Stimulated activated CD8-positive, alpha-beta memory T cell treated with anti-CD3 and anti-CD28 coated beads, Interleukin-12 subunit alpha, Interleukin-12 subunit beta, amount 100 ng/mL, for 1 hour (primary cell): ENCODE data around the gene SYCE1L.
A peak's percentile ranks its signal among the peaks of the same experiment; 100 is the strongest.
"Not testable (repeated sequence)": the region's sequence is repeated elsewhere in the genome, so short reads cannot be mapped to it uniquely, and the experiment has no call there.

Experiments
- DNase-seq: peaks from one replicate; pipeline ENCODE4 v3.0.0-alpha.2; 2020; ENCODE audit warnings: low read depth

The SYCE1L gene

GRCh38 chr16:77199211-77199610, at the start of gene SYCE1L:
Gene SYCE1L, plus strand, starts transcription at chr16:77199408. Its CDS starts 44 bp downstream, at chr16:77199452.
- no peak for DNase-seq

DNA sequence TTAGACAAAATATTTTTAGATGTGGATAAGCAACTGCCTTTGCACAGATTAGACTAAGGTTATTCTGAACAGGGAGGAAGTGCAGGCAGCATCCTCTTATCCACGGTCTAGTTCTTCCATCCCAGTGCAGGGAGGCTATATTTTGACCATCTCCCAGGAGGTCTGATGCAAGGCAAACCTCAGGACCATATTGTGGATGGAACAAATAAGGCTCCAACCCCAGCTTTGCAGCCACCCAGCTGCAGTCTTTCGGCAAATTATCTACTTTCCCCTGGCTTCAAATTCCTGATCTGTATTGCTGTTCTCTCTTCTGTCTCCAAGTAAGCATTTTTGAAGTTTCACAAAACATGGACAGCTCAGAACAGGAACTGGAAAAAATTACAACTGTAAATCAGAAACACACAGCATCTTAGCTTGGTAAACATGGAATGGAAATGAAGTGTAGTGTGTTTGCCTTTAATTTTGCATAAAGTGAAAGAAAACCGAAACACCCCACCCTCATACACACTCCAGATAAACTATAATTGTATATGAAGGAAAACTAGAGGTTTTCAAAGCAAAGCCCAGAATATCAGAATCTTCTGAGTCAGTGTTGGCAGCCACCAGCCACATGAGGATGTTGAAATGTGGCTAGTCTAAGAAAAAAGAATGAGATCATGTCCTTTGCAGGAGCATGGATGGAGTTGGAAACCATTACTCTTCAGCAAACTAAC, 41.7 kb upstream of the SYCE1L start:
- DNase-seq: no peak

DNA sequence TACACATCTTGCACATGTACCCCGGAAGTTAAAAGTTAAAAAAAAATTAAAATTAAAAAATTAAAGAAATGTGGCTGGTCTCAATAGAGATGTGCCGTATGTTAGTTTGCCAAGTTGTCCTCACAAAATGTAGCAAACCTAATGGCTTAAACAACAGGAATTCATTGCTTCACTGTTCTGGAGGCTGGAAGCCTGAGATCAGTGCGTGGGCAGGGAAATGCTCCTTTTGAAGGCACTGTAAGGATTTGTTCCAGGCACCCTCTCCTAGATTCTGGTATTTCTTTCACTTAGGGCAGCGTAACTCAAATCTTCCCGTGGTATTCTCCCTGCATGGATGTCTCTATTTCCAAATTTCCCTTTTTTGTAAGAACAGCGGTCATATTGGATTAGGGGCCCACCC, 40.9 kb upstream of the SYCE1L start:
- no peak for DNase-seq

DNA sequence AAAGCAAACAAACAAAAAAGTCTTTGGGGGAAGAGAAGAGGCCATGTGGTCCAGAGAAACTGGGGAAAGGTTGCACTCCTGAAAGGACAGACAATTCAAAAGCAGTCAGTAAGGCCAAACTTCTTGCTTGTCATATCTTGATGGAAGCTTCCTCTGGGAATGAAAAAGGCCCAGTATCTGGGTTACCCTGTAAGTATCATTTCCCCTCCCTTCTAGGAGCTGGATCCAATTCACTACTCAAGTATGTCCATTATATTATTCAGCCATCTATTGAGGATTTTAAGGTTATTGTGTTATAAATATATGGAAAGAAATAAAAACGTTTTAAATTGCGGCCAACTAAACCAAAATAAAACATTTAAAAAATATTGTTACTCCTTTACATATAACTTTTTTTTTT, 34.2 kb upstream of the SYCE1L start:
- no peak for DNase-seq

DNA sequence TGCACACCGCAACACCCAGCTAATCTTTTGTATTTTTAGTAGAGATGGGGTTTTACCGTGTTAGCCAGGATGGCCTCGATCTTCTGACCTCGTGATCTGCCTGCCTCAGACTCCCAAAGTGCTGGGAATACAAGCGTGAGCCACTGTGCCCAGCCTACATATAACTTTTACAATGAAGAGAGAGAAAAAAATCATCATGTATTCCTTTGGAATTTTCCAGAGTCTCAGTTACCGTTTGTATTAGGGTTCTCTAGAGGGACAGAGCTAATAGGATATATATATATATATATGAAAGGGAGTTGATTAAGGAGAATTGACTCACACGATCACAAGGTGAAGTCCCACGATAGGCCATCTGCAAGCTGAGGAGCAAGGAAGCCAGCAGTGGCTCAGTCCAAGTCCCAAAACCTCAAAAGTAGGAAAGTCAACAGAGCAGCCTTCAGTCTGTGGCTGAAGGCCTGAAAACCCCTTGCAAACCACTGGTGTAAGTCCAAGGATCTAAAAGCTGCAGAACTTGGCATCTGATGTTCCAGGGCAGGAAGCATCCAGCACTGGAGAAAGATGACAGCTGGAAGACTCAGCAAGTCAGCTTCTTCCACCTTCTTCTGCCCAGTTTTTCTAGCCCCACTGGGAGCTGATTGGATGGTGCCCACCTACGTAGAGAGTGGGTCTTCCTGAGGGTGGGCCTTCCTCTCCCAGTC, 33.5 kb upstream of the SYCE1L start:
- not testable (repeated sequence) for DNase-seq

DNA sequence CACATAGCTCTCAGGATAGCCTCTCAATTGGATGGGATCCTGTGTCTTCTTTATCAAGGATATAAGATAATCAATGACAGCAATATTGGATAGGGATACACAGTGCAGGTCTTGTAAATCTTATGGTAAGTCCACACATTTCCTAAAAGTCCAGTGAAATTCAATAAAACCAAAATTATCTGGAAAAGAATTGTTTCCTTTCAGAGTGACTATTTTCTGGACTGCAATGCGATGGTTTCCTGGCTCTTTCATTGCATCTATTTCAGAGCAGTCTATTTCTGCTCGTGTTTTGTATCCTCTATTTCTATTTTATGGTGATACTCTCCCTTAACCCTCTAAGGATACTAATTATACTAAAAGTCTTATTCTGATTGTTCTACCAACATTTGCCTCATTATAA, 32.5 kb upstream of the SYCE1L start:
- no peak for DNase-seq

DNA sequence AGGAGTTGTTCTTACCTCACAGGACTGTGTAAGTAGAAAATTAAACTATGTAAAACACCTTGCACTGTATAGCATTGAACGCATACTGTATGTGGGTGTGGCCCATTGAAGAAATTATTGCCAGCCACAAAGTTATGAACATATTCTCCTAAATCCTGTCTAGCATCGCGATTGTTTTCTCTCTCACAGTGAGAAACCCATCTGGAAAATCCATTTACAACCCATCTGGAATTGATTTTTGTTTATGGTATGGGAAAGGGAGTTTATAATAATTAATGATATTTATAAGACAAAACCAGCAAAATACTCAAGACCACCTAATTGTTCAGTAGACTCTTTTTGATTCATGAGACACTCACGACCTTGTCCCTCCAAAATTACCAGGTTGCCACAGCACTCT, 30.3 kb upstream of the SYCE1L start:
- DNase-seq: no peak

- peak; percentile 21 for DNase-seq
Observed at GRCh38 chr16:77169650-77170236, 29.5 kb upstream of the SYCE1L start.

- DNase-seq: no peak
Observed at GRCh38 chr16:77170805-77171204, 28.4 kb upstream of the SYCE1L start.

DNA sequence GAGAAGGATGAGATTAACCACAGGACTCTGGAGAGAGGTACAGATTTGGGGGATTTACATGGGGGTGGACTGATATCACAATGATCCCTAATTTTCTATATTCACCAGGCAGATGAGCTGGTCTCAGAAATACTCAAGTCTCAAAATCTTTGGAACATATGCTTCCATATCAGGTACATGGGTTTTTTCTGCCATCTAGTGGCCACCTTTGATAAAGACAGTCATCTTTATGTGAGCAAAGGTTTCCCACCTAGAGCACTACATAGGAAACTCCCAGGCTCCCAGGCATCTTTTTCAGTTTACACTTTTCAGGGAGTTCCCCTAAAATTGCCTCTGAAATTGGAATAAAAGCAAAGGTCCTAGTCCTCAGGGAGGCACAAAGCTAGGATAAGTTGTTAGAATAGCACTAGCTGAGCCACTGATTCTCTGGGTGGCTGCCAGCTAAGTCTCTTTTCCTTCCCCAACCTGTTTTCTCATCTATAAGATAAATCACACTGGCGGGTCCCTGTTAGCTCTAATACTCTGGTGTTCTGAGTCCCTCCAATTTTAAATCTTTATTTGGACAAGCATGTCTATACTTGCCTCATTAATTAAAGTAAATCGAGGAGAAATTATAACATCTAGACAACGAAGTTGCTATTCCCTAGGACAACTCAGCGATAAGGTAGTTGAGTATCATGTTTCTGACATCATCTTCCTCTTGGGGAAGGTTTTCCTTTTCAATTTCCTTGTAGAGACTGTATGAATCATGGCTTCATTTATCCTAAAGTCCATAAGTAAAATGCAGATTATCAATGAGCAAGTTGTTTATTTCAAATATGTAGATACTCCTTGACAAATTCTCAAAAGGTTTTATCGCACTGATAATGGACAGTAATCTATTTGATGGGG, 27.2 kb upstream of the SYCE1L start:
- DNase-seq: peak; percentile 16

DNA sequence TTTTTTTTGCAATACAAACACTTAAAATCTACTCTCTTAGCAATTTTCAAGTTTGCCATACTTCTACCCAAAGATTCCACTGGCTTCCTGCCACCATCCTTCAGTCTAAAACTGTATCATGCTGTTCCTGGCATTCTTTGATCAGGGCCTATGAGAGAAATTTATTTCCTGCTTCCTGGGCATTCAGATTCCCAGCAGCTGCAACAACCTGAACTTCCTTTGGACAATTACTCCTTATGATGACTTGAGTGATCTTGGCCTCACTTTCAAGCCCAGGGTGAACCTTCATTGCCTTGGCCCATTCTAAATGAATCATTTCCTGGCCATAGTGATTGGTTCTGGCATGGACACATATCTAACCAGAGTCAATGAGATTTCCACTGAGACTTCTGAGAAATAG, 26.3 kb upstream of the SYCE1L start:
- no peak for DNase-seq

GRCh38 chr16:77183137-77183536, 16.1 kb upstream of the SYCE1L start:
- DNase-seq: no peak

GRCh38 chr16:77186298-77186697, 12.9 kb upstream of the SYCE1L start:
- not testable (repeated sequence) for DNase-seq

DNA sequence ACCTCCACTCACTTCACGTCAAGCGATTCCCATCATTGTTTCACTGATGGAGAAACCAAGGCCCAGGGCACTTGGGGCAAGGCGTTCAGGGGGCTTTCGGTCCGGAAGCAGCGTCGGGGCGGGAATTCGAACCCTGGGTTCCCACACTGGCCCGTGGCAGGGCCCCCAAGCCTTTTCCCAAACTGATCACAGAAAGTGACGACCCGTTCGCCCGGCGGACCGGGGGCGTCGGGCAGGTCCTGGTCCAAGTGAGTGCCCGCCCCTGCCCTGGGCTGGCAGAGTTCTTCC, 9.1 kb upstream of the SYCE1L start:
- no peak for DNase-seq

DNA sequence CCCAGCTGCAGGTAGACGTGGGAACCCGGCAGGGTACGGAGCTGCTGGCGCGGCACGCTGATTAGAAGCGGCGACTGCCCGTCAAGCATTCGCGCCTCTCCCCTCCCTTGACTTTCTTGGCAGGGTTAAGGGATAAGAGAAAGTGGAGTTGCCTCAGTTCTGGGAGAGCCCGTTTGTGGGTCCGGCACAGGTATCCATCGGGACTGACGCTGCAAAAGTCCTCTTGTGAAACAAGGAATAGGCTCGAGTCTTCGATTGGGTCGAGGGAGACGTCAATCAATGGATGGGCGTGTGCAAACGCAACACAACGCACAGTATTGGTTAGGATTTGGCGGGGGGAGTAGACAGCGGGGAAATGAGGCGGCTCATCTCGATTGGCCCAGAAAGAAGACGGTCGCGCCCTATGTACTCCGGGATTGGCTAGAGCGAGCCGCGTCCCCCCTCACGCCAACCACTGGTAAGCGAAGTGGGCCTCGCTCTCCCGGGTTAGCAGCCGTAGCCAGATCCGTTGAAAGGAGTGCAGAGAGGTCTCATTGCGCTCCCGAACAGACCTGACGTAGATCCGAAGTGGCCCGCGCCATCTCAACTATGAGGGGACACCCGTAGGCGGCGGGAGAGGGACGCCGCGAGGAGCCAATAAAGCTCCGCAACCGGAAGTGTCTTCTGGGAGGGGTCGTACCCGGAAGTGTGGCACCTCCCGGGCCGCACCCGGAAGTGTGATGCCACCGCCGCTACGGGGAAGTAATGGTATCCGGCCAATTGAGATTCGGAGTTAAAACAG, 8.5 kb upstream of the SYCE1L start, which contains the start of gene MON1B:
Gene MON1B, plus strand, starts transcription at position 713 of the 781 bp plus-strand sequence. CDS start 296 bp downstream, outside the sequence.
- DNase-seq: peak; percentile 90

GRCh38 chr16:77191259-77191969, 7.8 kb upstream of the SYCE1L start:
- DNase-seq: peak; percentile 9

DNA sequence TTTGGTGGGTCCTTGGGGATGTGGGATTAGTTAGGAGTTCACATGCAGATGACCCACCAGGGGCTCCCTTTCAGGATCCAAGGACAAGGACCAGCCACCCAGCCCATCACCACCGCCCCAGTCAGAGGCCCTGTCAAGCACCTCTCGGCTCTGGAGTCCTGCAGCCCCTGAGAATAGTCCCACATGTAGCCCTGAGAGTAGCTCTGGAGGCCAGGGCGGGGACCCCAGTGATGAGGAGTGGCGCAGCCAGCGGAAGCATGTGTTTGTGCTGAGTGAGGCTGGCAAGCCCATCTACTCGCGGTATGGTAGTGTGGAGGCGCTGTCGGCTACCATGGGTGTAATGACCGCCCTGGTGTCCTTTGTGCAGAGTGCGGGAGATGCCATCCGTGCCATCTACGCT, 5.8 kb upstream of the SYCE1L start:
- DNase-seq: no peak

- DNase-seq: no peak
Observed at GRCh38 chr16:77194295-77195231, 4.6 kb upstream of the SYCE1L start.

GRCh38 chr16:77195411-77195810, 3.8 kb upstream of the SYCE1L start:
- DNase-seq: no peak

GRCh38 chr16:77197747-77198146, 1.5 kb upstream of the SYCE1L start:
- no peak for DNase-seq
